IMR-90 (cell line): ENCODE data around the gene PLCG1. TPM values are rescaled to one million over a fixed set of nuclear protein-coding genes. Genes with fewer than 3 reads are reported as not detected.

Experiments used
- ATAC-seq: fragments of 200-7000 bp; cut with Tn5 transposase; 2 replicates; pipeline ENCODE4 v1.9.1; 2020; ENCODE audit warnings: low read depth, mild to moderate bottlenecking, moderate library complexity
- BruUV-seq: library from RNA; stranded (reverse); fragments of 400-500 nt; replicated peaks from 2 replicates; lab custom pipeline; 2021; lab: Mats Ljungman, UMichigan
- CTCF ChIA-PET: fragments of 300-600 bp; formaldehyde crosslinking; extraction: SDS; loops from one replicate; lab custom pipeline; 2021; ENCODE audit warnings: antibody characterized with exemption; lab: Yijun Ruan, JAX
- POLR2A ChIA-PET: fragments of 300-600 bp; sonication (Branson Sonifier 250); formaldehyde crosslinking; loops from one replicate; lab custom pipeline; 2022; ENCODE audit warnings: antibody characterized with exemption; ENCODE audit not compliant: unreplicated experiment; lab: Charles Lee
- DNase-seq: peaks from one replicate; pipeline ENCODE4 v3.0.0; 2013
- H2AFZ ChIP-seq: replicated peaks from 2 replicates; pipeline ENCODE3; 2013; ENCODE audit warnings: low read length, mild to moderate bottlenecking; ENCODE audit not compliant: poor library complexity
- H2AK5ac ChIP-seq: 2 replicates; pipeline ENCODE4 v1.6.1; 2013; ENCODE audit warnings: low read depth, low read length, inconsistent platforms
- H2AK9ac ChIP-seq: replicated peaks from 2 replicates; pipeline ENCODE3; 2013; ENCODE audit warnings: mild to moderate bottlenecking, low read depth, low read length, moderate library complexity; ENCODE audit not compliant: poor library complexity
- H2BK120ac ChIP-seq: 2 replicates; pipeline ENCODE4 v1.6.1; 2013; ENCODE audit warnings: low read depth, low read length, inconsistent platforms
- H2BK15ac ChIP-seq: 3 replicates; pipeline ENCODE4 v1.6.1; 2013; ENCODE audit warnings: low read depth, low read length, inconsistent platforms
- H2BK20ac ChIP-seq: 2 replicates; pipeline ENCODE4 v1.6.1; 2013; ENCODE audit warnings: low read depth, mild to moderate bottlenecking, inconsistent platforms, low read length, moderate library complexity
- H2BK5ac ChIP-seq: 2 replicates; pipeline ENCODE4 v1.6.1; 2013; ENCODE audit warnings: mild to moderate bottlenecking, low read depth, low read length, inconsistent platforms; ENCODE audit not compliant: poor library complexity, severe bottlenecking
- H3K14ac ChIP-seq: replicated peaks from 2 replicates; pipeline ENCODE4 v1.6.1; 2013; ENCODE audit warnings: low read depth, low read length, inconsistent platforms
- H3K18ac ChIP-seq: 2 replicates; pipeline ENCODE4 v1.6.1; 2013; ENCODE audit warnings: low read depth, low read length, control low read depth
- H3K23ac ChIP-seq: 2 replicates; pipeline ENCODE4 v1.6.1; 2013; ENCODE audit warnings: low read depth, low read length, inconsistent platforms
- H3K27ac ChIP-seq: 2 replicates; pipeline ENCODE4 v1.5.1; 2013; ENCODE audit warnings: mild to moderate bottlenecking, control low read depth, low read length; ENCODE audit not compliant: insufficient read depth
- H3K27me3 ChIP-seq: 2 replicates; pipeline ENCODE4 v1.6.1; 2013; ENCODE audit warnings: low read length; ENCODE audit not compliant: control insufficient read depth, insufficient read depth
- H3K36me3 ChIP-seq: 2 replicates; pipeline ENCODE4 v1.6.1; 2013; ENCODE audit warnings: low read length, mixed read lengths; ENCODE audit not compliant: control insufficient read depth, insufficient read depth
- H3K4ac ChIP-seq: 2 replicates; pipeline ENCODE4 v1.6.1; 2013; ENCODE audit warnings: low read depth, low read length, inconsistent platforms
- H3K4me1 ChIP-seq: 2 replicates; pipeline ENCODE4 v1.6.1; 2013; ENCODE audit warnings: low read length, mixed read lengths; ENCODE audit not compliant: control insufficient read depth, insufficient read depth
- H3K4me2 ChIP-seq: 2 replicates; pipeline ENCODE4 v1.6.1; 2013; ENCODE audit warnings: low read depth, mild to moderate bottlenecking, control low read depth, low read length, moderate library complexity
- H3K4me3 ChIP-seq: 2 replicates; pipeline ENCODE4 v1.5.1; 2013; ENCODE audit warnings: low read depth, mild to moderate bottlenecking, control low read depth, low read length, moderate library complexity; ENCODE audit not compliant: insufficient read depth
- H3K56ac ChIP-seq: 2 replicates; pipeline ENCODE4 v1.6.1; 2013; ENCODE audit warnings: low read length, inconsistent platforms; ENCODE audit not compliant: insufficient read depth; ENCODE audit errors: extremely low read depth
- H3K79me1 ChIP-seq, 2 experiments: 2 replicates each; pipeline ENCODE4 v1.6.1; 2013; ENCODE audit warnings: low read length in 2 of 2, inconsistent platforms in 1 of 2, low read depth in 1 of 2
- H3K9ac ChIP-seq: 2 replicates; pipeline ENCODE4 v1.6.1; 2013; ENCODE audit warnings: low read depth, low read length, control low read depth
- H3K9me1 ChIP-seq: 2 replicates; pipeline ENCODE4 v1.6.1; 2013; ENCODE audit warnings: low read length, inconsistent platforms; ENCODE audit not compliant: insufficient read depth
- H3K9me3 ChIP-seq: 2 replicates; pipeline ENCODE4 v1.6.1; 2013; ENCODE audit warnings: low read length; ENCODE audit not compliant: control insufficient read depth, insufficient read depth
- H4K20me1 ChIP-seq: 2 replicates; pipeline ENCODE4 v1.6.1; 2013; ENCODE audit warnings: low read length, inconsistent platforms; ENCODE audit not compliant: insufficient read depth
- H4K5ac ChIP-seq: 2 replicates; pipeline ENCODE4 v1.6.1; 2013; ENCODE audit warnings: mild to moderate bottlenecking, low read depth, low read length, control low read depth
- H4K8ac ChIP-seq, 2 experiments: 2 replicates each; pipeline ENCODE4 v1.6.1; 2013; ENCODE audit warnings: low read depth in 2 of 2, low read length in 2 of 2, control low read depth in 1 of 2, inconsistent platforms in 1 of 2
- H4K91ac ChIP-seq: 2 replicates; pipeline ENCODE4 v1.6.1; 2013; ENCODE audit warnings: low read depth, low read length, inconsistent platforms; ENCODE audit not compliant: insufficient read depth
- CEBPB ChIP-seq: IDR thresholded peaks from 2 replicates; pipeline ENCODE4 v1.6.1; 2012; ENCODE audit warnings: low read depth, low read length, improper control_type of control experiment
- MAFK ChIP-seq: IDR thresholded peaks from 2 replicates; pipeline ENCODE4 v1.6.1; 2012; ENCODE audit warnings: low read depth, low read length, improper control_type of control experiment
- dilution Hi-C: fragments of 300-500 bp; cut with HindIII; formaldehyde crosslinking; loops from one replicate; pipeline ENCODE4 v1.14.3; 2018; ENCODE audit warnings: low sequenced_read_pairs; ENCODE audit not compliant: unreplicated experiment
- in situ Hi-C: fragments of 300-500 bp; cut with MboI; formaldehyde crosslinking; loops from 3 replicates; pipeline ENCODE4 v1.14.3; 2019; ENCODE audit warnings: low sequenced_read_pairs, inconsistent platforms, mixed read lengths
- intact Hi-C: fragments of 100-400 bp; cut with micrococcal nuclease; formaldehyde crosslinking; loops from 2 replicates; pipeline ENCODE4 v1.10.0; 2022
- polyA plus RNA-seq, 3 experiments: library from polyadenylated mRNA; depleted of rRNA; stranded (reverse); fragments of >200 nt; gene quantifications; 2 replicates each; pipeline ENCODE4 v1.2.3, GENCODE V29; 2012; ENCODE audit warnings: low replicate concordance in 1 of 3
- total RNA-seq: library from RNA; depleted of rRNA; stranded (reverse); fragments of >200 nt; gene quantifications from 2 replicates; pipeline ENCODE4 v1.2.3, GENCODE V29; 2012

PLCG1 gene
- total and polyA plus RNA-seq, 2 of the 4 experiments (the other 2 are of a cell fraction) = 59.1 to 69.1 TPM

DNA sequence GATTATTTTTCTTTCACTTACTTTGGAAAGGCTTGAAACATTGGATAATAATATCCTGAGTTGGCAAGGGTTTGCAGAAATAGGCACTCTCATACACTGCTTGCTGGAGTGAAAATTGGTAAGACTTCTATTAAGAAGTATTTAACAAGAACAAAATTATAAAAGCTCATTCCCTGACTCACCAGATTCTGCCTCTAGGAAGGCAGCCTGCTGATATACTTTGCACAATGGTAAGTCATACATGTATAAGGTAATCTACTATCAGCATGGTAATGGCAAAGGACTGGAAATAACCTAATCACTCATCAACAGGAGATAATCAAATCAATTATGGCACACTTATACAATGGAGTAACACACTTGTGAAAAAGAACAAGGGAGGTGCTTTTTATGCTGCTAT is 85.8 kb downstream of the PLCG1 start:
- no peak overlapping the region for H3K27ac ChIP-seq
- no peak overlapping the region for H2AK9ac ChIP-seq
- H3K9me3 ChIP-seq = no peaks in the 10 kb centered on the region
- H3K23ac ChIP-seq = no peak overlapping the region
- peak overlapping the region; percentile 65 for H3K4me2 ChIP-seq
- H3K27me3 ChIP-seq = no peaks in the 10 kb centered on the region
- TF ChIP-seq CEBPB = peak; percentile 55; the same call in 1 of the 2 replicates
- TF ChIP-seq MAFK = no peak
- in situ Hi-C loops = no loop called here
- BruUV-seq = no TSS peak
- no peak overlapping the region for H2AK5ac ChIP-seq
- H3K4me3 ChIP-seq = no peak overlapping the region
- no peak overlapping the region for H4K91ac ChIP-seq
- H3K9me1 ChIP-seq = no peaks in the 10 kb centered on the region; the same call in 1 of the 2 replicates
- H3K14ac ChIP-seq = no peak overlapping the region
- H2BK15ac ChIP-seq = no peak overlapping the region
- H3K4ac ChIP-seq = no peak overlapping the region
- no peak overlapping the region for H3K56ac ChIP-seq
- ChIA-PET CTCF (interaction anchor here (1.0 to 3.0 kb wide), 4 partner anchors 9 to 116 kb away, joined by 3 to 12 read pairs (median 6); no protein-coding TSS in a partner anchor), POLR2A (interaction anchor here (0.7 kb wide), 1 partner anchor 168 kb away, joined by 3 read pairs; no protein-coding TSS in a partner anchor)
- H3K36me3 ChIP-seq = no peaks in the 10 kb centered on the region
- H2BK20ac ChIP-seq = no peak overlapping the region
- ATAC-seq (peak; percentile 68), DNase-seq (peak; percentile 63)
- dilution Hi-C loops = no loop called here
- H3K18ac ChIP-seq = no peak overlapping the region
- H4K20me1 ChIP-seq = no peaks in the 10 kb centered on the region; the same call in 1 of the 2 replicates
- peaks cover 32 to 55% of the 10 kb centered on the region in 2 experiments for H3K79me1 ChIP-seq
- no peak overlapping the region for H4K5ac ChIP-seq
- no peak overlapping the region for H2AFZ ChIP-seq
- H2BK5ac ChIP-seq = peak overlapping the region; percentile 54
- H4K8ac ChIP-seq = no peak overlapping the region
- H2BK120ac ChIP-seq = no peak overlapping the region
- peaks cover 9% of the 10 kb centered on the region for H3K4me1 ChIP-seq
- no peak overlapping the region for H3K9ac ChIP-seq
- intact Hi-C loops = loop anchor here (2.0 kb wide), 1 partner anchor 46 kb away; no protein-coding TSS in a partner anchor
